T-cell (primary cell): ENCODE data around the gene CDH11. TPM values are rescaled to one million over a fixed set of nuclear protein-coding genes. Genes with fewer than 3 reads are reported as not detected.

Experiments
- ATAC-seq, 4 experiments: fragments of 200-7000 bp in 3 of 4; fragments of 150-1000 bp in 1 of 4; cut with Tn5 transposase; replicated peaks in 1 of 4; 1 replicate in 3 of 4; 2 replicates in 1 of 4; pipeline ENCODE4 v1.10.0; 2021; ENCODE audit warnings: moderate library complexity in 3 of 4, mild to moderate bottlenecking in 2 of 4, moderate number of reproducible peaks in 1 of 4
- CTCF ChIA-PET, 2 donors: fragments of 300-600 bp; sonication (Branson Sonifier 250); formaldehyde crosslinking; loops; one replicate each; lab custom pipeline; 2022; ENCODE audit warnings: antibody characterized with exemption in 2 of 2; lab: Charles Lee
- POLR2A ChIA-PET, 2 donors: fragments of 300-600 bp; sonication (Branson Sonifier 250); formaldehyde crosslinking; loops; one replicate each; lab custom pipeline; 2022; ENCODE audit warnings: antibody characterized with exemption in 2 of 2; lab: Charles Lee
- DNase-seq, 35 experiments: peaks; one replicate each; pipeline versions ENCODE4 v3.0.0 to v3.0.0-alpha.2; 2013 to 2023
- H3K27ac ChIP-seq: one replicate; pipeline ENCODE4 v1.5.1; 2013; ENCODE audit warnings: low read length
- H3K27me3 ChIP-seq, 2 experiments: replicated peaks in 1 of 2; 1 replicate in 1 of 2; 2 replicates in 1 of 2; pipeline versions ENCODE4 v1.6.1 to v1.7.0; 2013; ENCODE audit warnings: low read length in 1 of 2, mixed read lengths in 1 of 2; ENCODE audit not compliant: control insufficient read depth in 2 of 2, insufficient read depth in 2 of 2; ENCODE audit errors: extremely low read depth in 1 of 2
- H3K36me3 ChIP-seq, 2 donors: 1 replicate in 1 of 2; 2 replicates in 1 of 2; pipeline versions ENCODE4 v1.6.1 to v1.7.0; 2013; ENCODE audit warnings: low read length in 1 of 2; ENCODE audit not compliant: control insufficient read depth in 2 of 2, insufficient read depth in 1 of 2; ENCODE audit errors: extremely low read depth in 1 of 2
- H3K4me1 ChIP-seq, 2 experiments: 1 replicate in 1 of 2; 2 replicates in 1 of 2; pipeline versions ENCODE4 v1.6.1 to v1.7.0; 2013; ENCODE audit warnings: low read length in 2 of 2, mixed read lengths in 1 of 2; ENCODE audit not compliant: insufficient read depth in 2 of 2, control insufficient read depth in 1 of 2; ENCODE audit errors: extremely low read depth in 1 of 2
- H3K4me3 ChIP-seq, 2 donors: 1 replicate in 1 of 2; 2 replicates in 1 of 2; pipeline versions ENCODE4 v1.5.1 to v1.7.0; 2013; ENCODE audit warnings: mild to moderate bottlenecking in 2 of 2, low read length in 1 of 2, moderate library complexity in 1 of 2; ENCODE audit not compliant: control insufficient read depth in 1 of 2; ENCODE audit errors: extremely low read depth in 1 of 2
- H3K9me3 ChIP-seq: 2 replicates; pipeline ENCODE4 v1.7.0; 2013
- H3K27ac Mint-ChIP-seq, 2 donors: one replicate each; pipeline ENCODE4 v1.8.0; 2020 to 2021; ENCODE audit warnings: mild to moderate bottlenecking in 2 of 2, mixed read lengths in 2 of 2
- H3K27me3 Mint-ChIP-seq, 2 donors: one replicate each; pipeline ENCODE4 v1.8.0; 2021 to 2022; ENCODE audit warnings: mixed read lengths in 2 of 2
- H3K36me3 Mint-ChIP-seq: one replicate; pipeline ENCODE4 v1.8.0; 2021; ENCODE audit warnings: mixed read lengths
- H3K4me1 Mint-ChIP-seq, 3 donors: one replicate each; pipeline ENCODE4 v1.8.0; 2020 to 2022; ENCODE audit warnings: mixed read lengths in 3 of 3, mild to moderate bottlenecking in 1 of 3
- H3K4me3 Mint-ChIP-seq, 3 donors: one replicate each; pipeline ENCODE4 v1.8.0; 2020 to 2022; ENCODE audit warnings: mild to moderate bottlenecking in 3 of 3, mixed read lengths in 3 of 3, moderate library complexity in 3 of 3
- H3K9me3 Mint-ChIP-seq, 3 donors: one replicate each; pipeline ENCODE4 v1.8.0; 2020 to 2022; ENCODE audit warnings: mixed read lengths in 3 of 3
- WGBS: methylation state at CpG from one replicate; pipeline ENCODE4 v1.1.5; 2013; ENCODE audit warnings: missing lambda C conversion rate; ENCODE audit not compliant: insufficient coverage; 5-methylcytosine and 5-hydroxymethylcytosine counted together
- total RNA-seq, 35 experiments: library from RNA in 6 of 35; stranded (reverse) in 6 of 35; fragments of 120-200 nt in 1 of 35; gene quantifications; one replicate each; pipeline versions ENCODE4 v1.2.1 to v1.2.4 and lab custom pipeline; 2013 to 2026

Gene CDH11
- total RNA-seq, 5 donors from 2014 or later (not counting 1 experiment from before 2014, with no cell fraction given): 0.10 to 1.1 (median 0.53) TPM; not detected in 2

GRCh38 chr16:65069065-65069464, 52.8 kb downstream of the CDH11 start:
- H3K36me3 Mint-ChIP-seq: no peaks in the 10 kb centered on the region
- DNase-seq (no peak), ATAC-seq (no peak)
- H3K4me3 Mint-ChIP-seq: no peak overlapping the region
- no peaks in the 10 kb centered on the region for H3K27me3 Mint-ChIP-seq
- no CpG with 5 or more reads among the region's 4 CpGs for WGBS
- Histone ChIP-seq H3K27me3 (no peaks in the 10 kb centered on the region), H3K9me3 (no peaks in the 10 kb centered on the region), H3K36me3 (no peaks in the 10 kb centered on the region), H3K4me1 (no peaks in the 10 kb centered on the region), H3K27ac (no peak overlapping the region), H3K4me3 (no peak overlapping the region)
- no peaks in the 10 kb centered on the region for H3K4me1 Mint-ChIP-seq
- ChIA-PET POLR2A (no interaction called here), CTCF (no interaction called here)
- peaks cover 9 to 18% (median 10%) of the 10 kb centered on the region in 3 donors for H3K9me3 Mint-ChIP-seq
- H3K27ac Mint-ChIP-seq: no peak overlapping the region

- H3K9me3 ChIP-seq: no peaks in the 10 kb centered on the region
- Mint-ChIP-seq H3K27ac (no peak overlapping the region), H3K27me3 (no peaks in the 10 kb centered on the region), H3K9me3 (peaks cover 9 to 18% (median 10%) of the 10 kb centered on the region in 3 donors), H3K36me3 (no peaks in the 10 kb centered on the region), H3K4me1 (no peaks in the 10 kb centered on the region), H3K4me3 (no peak overlapping the region)
- 58% methylated on average over 2 of the region's 5 CpGs for WGBS
- H3K36me3 ChIP-seq: no peaks in the 10 kb centered on the region
- H3K4me1 ChIP-seq: no peaks in the 10 kb centered on the region
- CTCF ChIA-PET: no interaction called here
- POLR2A ChIA-PET: no interaction called here
- no peak overlapping the region for H3K4me3 ChIP-seq
- ATAC-seq (no peak), DNase-seq (no peak)
- H3K27me3 ChIP-seq: no peaks in the 10 kb centered on the region
- no peak overlapping the region for H3K27ac ChIP-seq
These were observed 53.6 kb downstream of the CDH11 start for GRCh38 chr16:65068151-65068740.

- WGBS: 40% methylated on average over 1 of the region's 1 CpG
- no peaks in the 10 kb centered on the region for H3K36me3 Mint-ChIP-seq
- Histone ChIP-seq H3K36me3 (no peaks in the 10 kb centered on the region), H3K27me3 (no peaks in the 10 kb centered on the region), H3K4me1 (no peaks in the 10 kb centered on the region), H3K27ac (no peak overlapping the region), H3K9me3 (no peaks in the 10 kb centered on the region), H3K4me3 (no peak overlapping the region)
- ATAC-seq (no peak), DNase-seq (no peak)
- ChIA-PET CTCF (no interaction called here), POLR2A (no interaction called here)
- H3K9me3 Mint-ChIP-seq: peaks cover 10 to 18% (median 16%) of the 10 kb centered on the region in 3 donors
- H3K4me3 Mint-ChIP-seq: no peak overlapping the region
- H3K27me3 Mint-ChIP-seq: no peaks in the 10 kb centered on the region
- H3K4me1 Mint-ChIP-seq: no peaks in the 10 kb centered on the region
- H3K27ac Mint-ChIP-seq: no peak overlapping the region
These were observed 55.2 kb downstream of the CDH11 start for GRCh38 chr16:65066651-65067050.

GRCh38 chr16:65065031-65065430, 56.8 kb downstream of the CDH11 start:
- ATAC-seq (no peak), DNase-seq (no peak)
- Histone ChIP-seq H3K4me3 (no peak overlapping the region), H3K36me3 (no peaks in the 10 kb centered on the region), H3K4me1 (no peaks in the 10 kb centered on the region), H3K27me3 (no peaks in the 10 kb centered on the region), H3K27ac (no peak overlapping the region), H3K9me3 (no peaks in the 10 kb centered on the region)
- H3K4me1 Mint-ChIP-seq: no peaks in the 10 kb centered on the region
- ChIA-PET POLR2A (no interaction called here), CTCF (no interaction called here)
- no peak overlapping the region for H3K4me3 Mint-ChIP-seq
- H3K27ac Mint-ChIP-seq: no peak overlapping the region
- WGBS: no CpG with 5 or more reads among the region's 7 CpGs
- no peaks in the 10 kb centered on the region for H3K36me3 Mint-ChIP-seq
- peaks cover 4 to 19% (median 12%) of the 10 kb centered on the region in 3 donors for H3K9me3 Mint-ChIP-seq
- H3K27me3 Mint-ChIP-seq: no peaks in the 10 kb centered on the region

- 100% methylated on average over 1 of the region's 2 CpGs for WGBS
- Mint-ChIP-seq H3K27ac (no peak overlapping the region), H3K4me3 (no peak overlapping the region), H3K4me1 (no peaks in the 10 kb centered on the region), H3K9me3 (peaks cover 4 to 16% (median 11%) of the 10 kb centered on the region in 3 donors), H3K27me3 (no peaks in the 10 kb centered on the region), H3K36me3 (no peaks in the 10 kb centered on the region)
- H3K9me3 ChIP-seq: no peaks in the 10 kb centered on the region
- ChIA-PET POLR2A (no interaction called here), CTCF (no interaction called here)
- H3K36me3 ChIP-seq: no peaks in the 10 kb centered on the region
- no peak overlapping the region for H3K4me3 ChIP-seq
- H3K27me3 ChIP-seq: no peaks in the 10 kb centered on the region
- DNase-seq: no peak
- ATAC-seq: no peak
- H3K4me1 ChIP-seq: no peaks in the 10 kb centered on the region
- H3K27ac ChIP-seq: no peak overlapping the region
These were observed 57.7 kb downstream of the CDH11 start for GRCh38 chr16:65064131-65064530.

- H3K27me3 Mint-ChIP-seq: no peaks in the 10 kb centered on the region
- Histone ChIP-seq H3K4me3 (no peak overlapping the region), H3K36me3 (no peaks in the 10 kb centered on the region), H3K27ac (no peak overlapping the region), H3K9me3 (no peaks in the 10 kb centered on the region), H3K4me1 (no peaks in the 10 kb centered on the region), H3K27me3 (no peaks in the 10 kb centered on the region)
- ATAC-seq (no peak), DNase-seq (no peak)
- no peaks in the 10 kb centered on the region for H3K36me3 Mint-ChIP-seq
- peaks cover 4 to 14% (median 9%) of the 10 kb centered on the region in 3 donors for H3K9me3 Mint-ChIP-seq
- no peak overlapping the region for H3K4me3 Mint-ChIP-seq
- ChIA-PET POLR2A (no interaction called here), CTCF (no interaction called here)
- no peaks in the 10 kb centered on the region for H3K4me1 Mint-ChIP-seq
- no CpG with 5 or more reads among the region's 8 CpGs for WGBS
- no peak overlapping the region for H3K27ac Mint-ChIP-seq
These were observed 58.9 kb downstream of the CDH11 start for GRCh38 chr16:65062736-65063583.
